HG02588 (cell line): ENCODE measurements around the gene SYNJ2BP.
"Not testable (repeated sequence)": the region's sequence is repeated elsewhere in the genome, so short reads cannot be mapped to it uniquely, and the experiment has no call there.

Source experiments
- ATAC-seq: cut with Tn5 transposase; IDR thresholded peaks from one replicate; pipeline ENCODE4 v1.9.1; 2021; ENCODE audit warnings: mild to moderate bottlenecking, moderate library complexity; ENCODE audit not compliant: unreplicated experiment

SYNJ2BP gene, protein sequence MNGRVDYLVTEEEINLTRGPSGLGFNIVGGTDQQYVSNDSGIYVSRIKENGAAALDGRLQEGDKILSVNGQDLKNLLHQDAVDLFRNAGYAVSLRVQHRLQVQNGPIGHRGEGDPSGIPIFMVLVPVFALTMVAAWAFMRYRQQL

DNA sequence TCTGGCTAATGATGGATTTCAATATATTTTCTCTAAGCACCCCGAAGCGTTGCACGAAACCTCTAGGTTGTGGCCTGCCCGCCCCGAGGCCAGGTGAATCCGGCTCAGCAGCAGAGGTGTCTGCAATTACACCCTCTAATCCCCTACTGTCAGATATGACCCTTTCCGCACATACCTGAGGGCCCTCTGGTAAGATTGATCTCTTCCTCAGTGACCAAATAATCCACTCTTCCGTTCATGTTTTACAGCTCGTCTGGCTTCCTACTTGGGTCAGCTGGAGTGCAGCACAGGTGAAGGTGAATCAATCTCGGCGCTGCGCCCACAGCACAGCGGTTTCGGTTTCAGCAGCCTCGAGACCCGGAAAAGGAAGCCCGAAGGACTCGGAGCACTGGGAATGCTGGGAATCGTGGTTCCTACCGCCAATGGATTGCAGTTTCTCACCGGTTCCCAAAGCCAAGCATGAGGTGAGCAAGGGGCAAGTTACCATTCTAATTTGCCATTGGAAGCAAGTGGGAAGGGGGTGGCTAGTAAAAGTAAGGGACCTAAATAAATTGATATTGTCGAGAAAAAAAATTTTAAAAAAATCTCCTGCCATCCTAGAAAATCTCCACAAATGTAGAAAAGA is at the start of gene SYNJ2BP:
Gene SYNJ2BP, minus strand, starts transcription at position 366 of the 625 bp plus-strand sequence. Its CDS starts 127 bp downstream, at position 239.
- ATAC-seq, result no peak

GRCh38 chr14:70454731-70455130 is 37.8 kb upstream of the SYNJ2BP start:
- ATAC-seq, result no peak

DNA sequence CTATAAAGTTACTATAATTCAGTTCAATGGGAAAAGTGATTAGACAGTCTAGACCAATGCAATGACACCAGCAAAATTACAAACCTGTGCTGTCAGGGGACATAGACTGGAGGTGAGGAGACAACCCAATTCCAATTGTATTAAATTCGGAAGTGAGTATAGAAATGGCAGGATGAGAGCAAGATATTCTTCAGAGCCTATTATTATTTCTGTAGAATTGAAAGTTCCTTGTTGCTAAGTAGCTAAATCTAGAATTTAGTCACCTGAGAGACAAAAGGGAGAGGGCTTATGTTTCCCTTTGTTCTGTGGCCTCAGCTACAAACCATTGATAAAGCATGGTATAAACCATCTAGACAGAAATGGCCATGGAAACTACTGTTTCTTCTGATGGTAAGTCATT is 35.0 kb upstream of the SYNJ2BP start, which contains the start of gene ADAM21:
Gene ADAM21, plus strand, starts transcription at position 301 of the 400 bp plus-strand sequence. CDS start 5,326 bp downstream, outside the sequence.
- no peak for ATAC-seq

- no peak for ATAC-seq
Observed at GRCh38 chr14:70448633-70449340, 31.9 kb upstream of the SYNJ2BP start.

DNA sequence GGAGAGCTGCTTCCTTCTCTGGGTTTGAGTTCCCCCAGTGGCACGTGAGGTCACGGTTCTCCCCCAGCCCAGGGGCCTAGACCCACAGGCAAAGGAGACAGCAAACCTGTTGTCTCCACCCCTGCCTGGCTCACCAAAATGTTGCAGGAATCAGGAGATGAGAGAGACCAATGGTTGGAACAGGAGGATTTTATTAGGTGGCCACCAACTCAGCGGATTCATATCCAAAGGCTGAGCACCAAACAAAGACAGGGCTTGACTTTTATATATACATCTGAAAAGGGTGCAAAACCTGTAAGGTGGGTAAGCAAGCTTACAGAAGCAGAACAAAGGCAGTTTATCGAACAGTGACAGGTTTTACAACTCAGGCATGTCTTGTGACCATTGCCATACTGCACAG is 25.9 kb upstream of the SYNJ2BP start:
- ATAC-seq, result no peak

GRCh38 chr14:70441641-70442040 is 24.8 kb upstream of the SYNJ2BP start:
- ATAC-seq, result no peak

- ATAC-seq, result no peak
Observed at GRCh38 chr14:70436867-70437266, 20.0 kb upstream of the SYNJ2BP start.

- not testable (repeated sequence) for ATAC-seq
Observed at GRCh38 chr14:70426555-70426954, 9.7 kb upstream of the SYNJ2BP start.

DNA sequence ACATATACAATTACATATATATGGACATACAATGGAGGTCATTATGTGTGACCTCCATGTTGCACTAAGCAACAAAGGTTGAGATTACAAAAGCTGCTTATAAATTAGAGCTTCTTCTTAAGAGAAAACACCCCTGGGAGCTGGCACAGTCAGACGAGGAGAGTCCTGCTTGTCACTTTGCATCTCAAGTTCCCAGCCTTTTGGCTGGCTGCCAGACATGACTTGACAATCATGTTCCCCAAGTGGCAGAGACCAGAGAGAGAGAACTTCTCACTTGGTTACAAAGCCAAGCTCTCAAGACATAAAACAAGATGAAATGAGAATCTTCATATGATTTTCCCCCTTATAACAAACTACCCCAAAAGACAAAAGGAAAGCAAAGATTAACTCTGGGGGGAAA is 8.5 kb upstream of the SYNJ2BP start:
- no peak for ATAC-seq

DNA sequence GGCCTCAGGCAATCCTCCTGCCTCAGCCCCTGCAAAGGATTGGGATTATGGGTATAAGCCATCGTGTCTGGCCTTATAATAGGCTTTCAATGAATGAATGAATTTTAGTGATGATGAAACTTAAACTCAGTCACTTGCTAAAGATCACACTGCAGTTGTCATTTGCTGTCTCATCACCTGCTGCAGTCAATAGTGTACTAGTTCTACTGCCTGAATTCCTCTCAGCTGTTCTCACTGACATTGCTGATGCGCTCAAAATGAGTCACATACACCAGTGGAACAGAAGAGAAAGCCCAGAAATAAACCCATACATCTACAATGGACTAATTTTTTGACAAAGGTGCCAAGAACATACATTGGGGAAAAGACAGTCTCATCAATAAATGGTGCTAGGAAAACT is 5.6 kb upstream of the SYNJ2BP start:
- ATAC-seq, result no peak

- ATAC-seq, result not testable (repeated sequence)
Observed at GRCh38 chr14:70419270-70419931, 2.5 kb upstream of the SYNJ2BP start.

- no peak for ATAC-seq
Observed at GRCh38 chr14:70416338-70416724, 559 bp downstream of the SYNJ2BP start.

GRCh38 chr14:70415788-70416187 is 1.1 kb downstream of the SYNJ2BP start:
- ATAC-seq, result no peak

DNA sequence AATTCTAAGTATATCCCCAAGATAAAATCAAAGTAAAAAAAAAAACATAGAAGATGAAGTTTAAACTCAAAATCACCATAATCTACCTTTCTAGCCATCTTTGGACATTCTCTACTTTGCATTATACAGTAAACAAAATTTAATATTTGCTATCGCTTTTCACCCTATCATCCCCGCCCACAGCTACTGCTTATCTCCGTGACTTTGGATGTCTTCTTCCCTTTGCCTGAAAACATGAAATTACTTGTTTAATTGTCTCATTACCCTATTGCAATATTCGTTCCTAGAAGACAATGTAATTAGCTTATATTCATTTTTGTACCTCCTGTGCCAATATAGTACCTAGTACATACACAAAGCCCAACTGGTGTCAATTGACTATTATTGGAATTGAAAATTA is 9.3 kb downstream of the SYNJ2BP start:
- ATAC-seq, result no peak

DNA sequence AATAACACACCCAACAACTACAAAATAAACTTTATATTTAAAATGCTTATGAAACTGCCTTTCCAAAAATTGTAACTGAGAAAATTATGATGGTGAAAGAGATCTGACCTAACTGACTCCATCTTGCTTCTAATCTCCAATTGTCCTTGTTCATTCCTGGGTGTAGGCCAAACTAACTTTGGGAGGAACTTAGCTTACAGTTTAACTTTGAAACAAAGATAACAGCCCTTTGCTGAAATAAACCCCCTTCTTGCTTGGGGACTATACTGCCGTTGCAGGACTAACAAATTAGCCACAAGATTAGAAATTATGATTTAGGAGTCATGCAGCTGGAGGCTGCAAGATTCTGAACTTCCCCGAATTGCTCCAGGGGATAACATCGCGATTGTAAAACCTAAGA is 10.7 kb downstream of the SYNJ2BP start:
- ATAC-seq, result not testable (repeated sequence)

DNA sequence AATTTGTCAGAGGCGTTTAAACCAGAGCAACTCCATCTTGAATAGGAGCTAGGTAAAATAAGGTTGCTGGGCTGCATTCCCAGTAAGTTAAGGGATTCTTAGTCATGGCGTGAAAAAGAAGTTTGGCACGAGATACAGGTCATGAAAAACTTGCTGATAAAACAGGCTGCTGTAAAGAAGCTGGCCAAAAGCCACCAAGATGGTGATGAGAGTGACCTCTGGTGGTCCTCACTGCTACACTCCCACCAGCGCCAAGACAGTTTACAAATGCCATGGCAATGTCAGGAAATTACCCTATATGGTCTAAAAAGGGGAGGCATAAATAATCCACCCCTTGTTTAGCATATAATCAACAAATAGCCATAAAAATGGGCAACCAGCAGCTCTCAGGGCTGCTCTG is 13.6 kb downstream of the SYNJ2BP start:
- ATAC-seq, result not testable (repeated sequence)

GRCh38 chr14:70401643-70402042 is 15.2 kb downstream of the SYNJ2BP start:
- no peak for ATAC-seq

- ATAC-seq, result no peak
Observed at GRCh38 chr14:70398706-70399431, 18.0 kb downstream of the SYNJ2BP start.

- no peak for ATAC-seq
Observed at GRCh38 chr14:70398280-70398679, 18.6 kb downstream of the SYNJ2BP start.

- ATAC-seq, result no peak
Observed at GRCh38 chr14:70397746-70398145, 19.1 kb downstream of the SYNJ2BP start.
